Nephron (organoid): ENCODE data around the gene INSC.

Experiments used
- H3K27ac Mint-ChIP-seq, 3 experiments: 2 replicates each; pipeline ENCODE4 v1.8.0; 2020; ENCODE audit warnings: mixed read lengths in 3 of 3, mild to moderate bottlenecking in 2 of 3, moderate library complexity in 1 of 3
- H3K27me3 Mint-ChIP-seq: 2 replicates; pipeline ENCODE4 v1.8.0; 2021; ENCODE audit warnings: low read depth, mild to moderate bottlenecking, moderate library complexity, mixed read lengths
- H3K36me3 Mint-ChIP-seq: 2 replicates; pipeline ENCODE4 v1.8.0; 2020; ENCODE audit warnings: low read depth, mixed read lengths
- H3K4me1 Mint-ChIP-seq: 2 replicates; pipeline ENCODE4 v1.8.0; 2020; ENCODE audit warnings: mixed read lengths
- H3K4me3 Mint-ChIP-seq, 3 experiments: 2 replicates each; pipeline ENCODE4 v1.8.0; 2020; ENCODE audit warnings: mild to moderate bottlenecking in 3 of 3, mixed read lengths in 3 of 3, moderate library complexity in 2 of 3
- H3K9me3 Mint-ChIP-seq: 2 replicates; pipeline ENCODE4 v1.8.0; 2020; ENCODE audit warnings: mixed read lengths
- CTCF ChIP-seq, 3 experiments: fragments of 200-600 bp; sonication (generic); IDR thresholded peaks; one replicate each; pipeline ENCODE4 v1.5.0; 2021; ENCODE audit warnings: antibody characterized with exemption in 3 of 3; ENCODE audit not compliant: unreplicated experiment in 3 of 3

Gene INSC

GRCh38 chr11:15176646-15177163 lies 62.0 kb downstream of the INSC start:
- Mint-ChIP-seq H3K4me1 (peaks cover 25% of the 10 kb centered on the region), H3K27ac (peak overlapping the region; percentile 25 to 77 (median 76)), H3K27me3 (peaks cover 4% of the 10 kb centered on the region), H3K9me3 (no peaks in the 10 kb centered on the region), H3K36me3 (no peaks in the 10 kb centered on the region), H3K4me3 (no peak overlapping the region)
- no peak for TF ChIP-seq CTCF (IDR thresholded peaks at IDR 0.05; ENCODE audit: unreplicated experiment in 3 of 3)

- peak overlapping the region; percentile 25 to 77 (median 31) for H3K27ac Mint-ChIP-seq
- H3K9me3 Mint-ChIP-seq: no peaks in the 10 kb centered on the region
- TF ChIP-seq CTCF (IDR thresholded peaks at IDR 0.05; ENCODE audit: unreplicated experiment in 3 of 3): no peak
- peaks cover 4% of the 10 kb centered on the region for H3K27me3 Mint-ChIP-seq
- no peak overlapping the region for H3K4me3 Mint-ChIP-seq
- H3K4me1 Mint-ChIP-seq: peaks cover 25% of the 10 kb centered on the region
- no peaks in the 10 kb centered on the region for H3K36me3 Mint-ChIP-seq
These were observed 62.8 kb downstream of the INSC start for GRCh38 chr11:15177491-15177890.

- Mint-ChIP-seq H3K4me3 (no peak overlapping the region), H3K4me1 (peaks cover 25% of the 10 kb centered on the region), H3K36me3 (no peaks in the 10 kb centered on the region), H3K9me3 (no peaks in the 10 kb centered on the region), H3K27ac (peak overlapping the region in 1 of 3 experiments; percentile 77), H3K27me3 (peaks cover 4% of the 10 kb centered on the region)
- TF ChIP-seq CTCF (IDR thresholded peaks at IDR 0.05; ENCODE audit: unreplicated experiment in 3 of 3): no peak
These were observed 63.5 kb downstream of the INSC start for GRCh38 chr11:15178214-15178613.

- no peak for TF ChIP-seq CTCF (IDR thresholded peaks at IDR 0.05; ENCODE audit: unreplicated experiment in 3 of 3)
- H3K4me3 Mint-ChIP-seq: no peak overlapping the region
These were observed 64.4 kb downstream of the INSC start for GRCh38 chr11:15179167-15179566.

GRCh38 chr11:15180212-15180792 lies 65.6 kb downstream of the INSC start:
- H3K27me3 Mint-ChIP-seq: peaks cover 4% of the 10 kb centered on the region
- TF ChIP-seq CTCF (IDR thresholded peaks at IDR 0.05; ENCODE audit: unreplicated experiment in 3 of 3): no peak
- peak overlapping the region in 1 of 3 experiments; percentile 22 for H3K27ac Mint-ChIP-seq
- H3K36me3 Mint-ChIP-seq: no peaks in the 10 kb centered on the region
- H3K4me1 Mint-ChIP-seq: peaks cover 25% of the 10 kb centered on the region
- H3K4me3 Mint-ChIP-seq: no peak overlapping the region
- no peaks in the 10 kb centered on the region for H3K9me3 Mint-ChIP-seq

More at GRCh38 chr11:15179167-15179566, 64.4 kb downstream of the INSC start:
- Mint-ChIP-seq H3K4me1 (peaks cover 25% of the 10 kb centered on the region), H3K36me3 (no peaks in the 10 kb centered on the region), H3K27me3 (peaks cover 4% of the 10 kb centered on the region), H3K9me3 (no peaks in the 10 kb centered on the region), H3K27ac (peak overlapping the region in 2 of 3 experiments; percentile 22 to 70)

GRCh38 chr11:15182372-15182771 lies 67.6 kb downstream of the INSC start:
- Mint-ChIP-seq H3K27me3 (peaks cover 7% of the 10 kb centered on the region), H3K36me3 (no peaks in the 10 kb centered on the region), H3K4me3 (no peak overlapping the region)

More at GRCh38 chr11:15182372-15182771, 67.6 kb downstream of the INSC start:
- Mint-ChIP-seq H3K27ac (no peak overlapping the region), H3K9me3 (no peaks in the 10 kb centered on the region), H3K4me1 (peaks cover 22% of the 10 kb centered on the region)
- no peak for TF ChIP-seq CTCF (IDR thresholded peaks at IDR 0.05; ENCODE audit: unreplicated experiment in 3 of 3)
